Small intestine (tissue), 7 donors: Measurements from ENCODE around the gene DCLK3. TPM values are rescaled to one million over a fixed set of nuclear protein-coding genes. Genes with fewer than 3 reads are reported as not detected.

Source experiments
- DNase-seq, 2 donors: peaks; one replicate each; pipeline versions ENCODE4 v3.0.0 to v3.0.0-alpha.2; 2013
- FAIRE-seq: peaks from 2 replicates; lab custom pipeline; 2012; peaks lifted over from hg19 to GRCh38; lab: Jason Lieb, UNC
- H3K27ac ChIP-seq, 3 donors: one replicate each; pipeline ENCODE4 v1.5.1; 2013; ENCODE audit warnings: low read length in 2 of 3, mild to moderate bottlenecking in 2 of 3, control low read depth in 1 of 3, inconsistent platforms in 1 of 3, low read depth in 1 of 3, moderate library complexity in 1 of 3
- H3K27me3 ChIP-seq, 3 donors: one replicate each; pipeline ENCODE4 v1.6.1; 2013; ENCODE audit warnings: low read length in 3 of 3, inconsistent platforms in 1 of 3; ENCODE audit not compliant: control insufficient read depth in 3 of 3, insufficient read depth in 3 of 3
- H3K36me3 ChIP-seq, 3 donors: one replicate each; pipeline ENCODE4 v1.6.1; 2013; ENCODE audit warnings: low read length in 3 of 3, inconsistent platforms in 1 of 3, low read depth in 1 of 3, mild to moderate bottlenecking in 1 of 3, moderate library complexity in 1 of 3; ENCODE audit not compliant: control insufficient read depth in 3 of 3, insufficient read depth in 2 of 3
- H3K4me1 ChIP-seq, 3 donors: one replicate each; pipeline ENCODE4 v1.6.1; 2013; ENCODE audit warnings: low read length in 2 of 3, inconsistent platforms in 1 of 3, low read depth in 1 of 3, mild to moderate bottlenecking in 1 of 3, moderate library complexity in 1 of 3; ENCODE audit not compliant: control insufficient read depth in 3 of 3, insufficient read depth in 2 of 3
- H3K4me3 ChIP-seq, 3 donors: one replicate each; pipeline ENCODE4 v1.5.1; 2013; ENCODE audit warnings: low read length in 3 of 3, control low read depth in 1 of 3, inconsistent platforms in 1 of 3, low read depth in 1 of 3, mild to moderate bottlenecking in 1 of 3, moderate library complexity in 1 of 3
- H3K9me3 ChIP-seq, 2 donors: one replicate each; pipeline ENCODE4 v1.6.1; 2013; ENCODE audit warnings: low read depth in 1 of 2, low read length in 1 of 2; ENCODE audit not compliant: control insufficient read depth in 2 of 2, insufficient read depth in 1 of 2
- WGBS, 3 donors: extraction: QIAGEN DNeasy Blood & Tissue Kit; methylation state at CpG; one replicate each; pipeline ENCODE4 v1.1.7; 2013; 5-methylcytosine and 5-hydroxymethylcytosine counted together
- polyA plus RNA-seq, 4 donors: library from polyadenylated mRNA; stranded (reverse) in 3 of 4; unstranded in 1 of 4; fragments of 200-250 nt in 3 of 4; fragments of 120-200 nt in 1 of 4; gene quantifications; one replicate each; pipeline versions ENCODE4 v1.2.1 to v1.2.3, GENCODE V29; 2013
- donor health status: healthy with polysubstance abuse.
- donor health status: control.
- donor health status: control.
- donor health status: Bipolar disorder and iron deficiency.
- donor health status: healthy.

DCLK3 gene
- polyA plus RNA-seq, 4 donors, result 0.24 to 0.31 (median 0.27) TPM; not detected in 1

DNA sequence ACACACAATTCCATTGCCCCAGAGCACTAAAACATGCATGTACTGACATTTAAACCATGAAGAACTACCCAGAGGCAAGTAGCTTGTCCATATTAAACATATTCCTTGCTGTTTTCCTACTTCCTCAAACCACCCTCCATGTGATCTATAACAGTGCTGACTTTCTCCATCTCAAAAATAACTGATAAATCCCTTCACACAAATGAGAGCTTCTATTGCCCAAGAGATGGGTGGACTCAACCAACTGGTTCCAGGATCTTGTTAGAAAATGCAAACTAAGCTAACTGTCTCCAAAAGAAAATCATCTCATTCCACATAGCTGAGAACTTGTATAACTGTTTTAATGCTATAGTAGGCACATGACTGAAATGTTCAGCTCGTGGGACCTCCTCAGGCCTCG lies 29.6 kb downstream of the DCLK3 start:
- WGBS, 3 donors, result 79 to 91% (median 83%) methylated on average over 2 of the region's 2 CpGs
- Histone ChIP-seq H3K36me3 (no peaks in the 10 kb centered on the region), H3K27me3 (no peaks in the 10 kb centered on the region), H3K4me1 (peaks cover 0 to 13% (median 13%) of the 10 kb centered on the region in 3 donors), H3K9me3 (peaks cover 0 to 4% of the 10 kb centered on the region in 2 donors), H3K27ac (no peak overlapping the region), H3K4me3 (no peak overlapping the region)
- FAIRE-seq, result no peak
- DNase-seq, result peak in 1 of 2 donors; percentile 19

DNA sequence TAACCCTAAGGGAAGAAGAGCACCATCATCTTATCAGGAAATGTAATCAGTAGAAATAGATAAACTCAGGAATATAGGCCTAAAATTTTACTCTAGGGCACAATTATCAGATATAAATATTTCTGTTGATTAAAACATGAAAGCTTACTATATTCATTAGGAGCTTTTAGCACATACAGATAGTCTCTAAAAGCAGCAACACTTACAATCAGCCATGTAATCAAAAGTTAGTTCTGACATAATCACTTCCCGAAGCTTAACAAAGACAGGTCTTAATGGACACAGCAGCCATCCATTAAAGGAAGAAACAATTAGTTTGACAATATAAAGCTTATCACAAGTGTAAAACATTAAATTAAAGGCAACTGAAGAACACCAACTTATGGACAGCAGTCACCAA lies 30.6 kb downstream of the DCLK3 start:
- FAIRE-seq (no peak), DNase-seq (no peak)
- H3K4me3 ChIP-seq, result no peak overlapping the region
- peaks cover 0 to 4% of the 10 kb centered on the region in 2 donors for H3K9me3 ChIP-seq
- H3K36me3 ChIP-seq, result no peaks in the 10 kb centered on the region
- no peaks in the 10 kb centered on the region for H3K27me3 ChIP-seq
- H3K4me1 ChIP-seq, result peaks cover 0 to 13% (median 13%) of the 10 kb centered on the region in 3 donors
- H3K27ac ChIP-seq, result no peak overlapping the region
- WGBS, 3 donors, result 61 to 78% (median 69%) methylated on average over 1 of the region's 1 CpG

DNA sequence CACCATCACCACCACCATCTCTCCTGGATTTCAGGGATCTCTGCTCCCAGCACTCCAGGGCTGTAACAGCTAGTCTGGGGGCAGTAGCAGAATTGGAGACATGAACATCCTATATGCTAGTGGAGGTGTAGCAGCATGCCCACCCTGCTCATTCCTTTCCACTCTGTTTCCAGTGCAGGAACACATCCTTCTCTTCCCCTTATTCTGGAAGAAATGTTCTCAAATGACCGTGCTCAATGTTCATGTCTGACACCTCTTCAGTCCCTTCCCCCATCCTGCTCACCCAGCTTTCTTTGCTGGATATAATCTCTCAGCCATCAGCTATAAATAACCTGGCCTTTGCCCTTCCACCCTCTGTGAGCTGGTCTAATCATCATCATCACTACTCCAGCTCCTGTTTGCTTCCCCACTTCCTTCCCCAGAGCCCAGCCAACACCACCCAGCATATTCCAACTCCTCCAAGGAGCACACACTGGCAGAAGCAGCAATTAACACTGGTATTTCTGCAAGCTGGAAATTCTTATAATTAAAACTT lies 31.1 kb downstream of the DCLK3 start:
- peak overlapping the region in 1 of 3 donors; percentile 66 for H3K27ac ChIP-seq
- peaks cover 0 to 4% of the 10 kb centered on the region in 2 donors for H3K9me3 ChIP-seq
- no peak for FAIRE-seq
- WGBS, 3 donors, result 12 to 46% (median 20%) methylated on average over 1 of the region's 1 CpG
- H3K27me3 ChIP-seq, result no peaks in the 10 kb centered on the region
- H3K4me1 ChIP-seq, result peaks cover 0 to 13% (median 13%) of the 10 kb centered on the region in 3 donors
- DNase-seq, result peak; percentile 50 to 84
- H3K36me3 ChIP-seq, result no peaks in the 10 kb centered on the region
- no peak overlapping the region for H3K4me3 ChIP-seq

DNA sequence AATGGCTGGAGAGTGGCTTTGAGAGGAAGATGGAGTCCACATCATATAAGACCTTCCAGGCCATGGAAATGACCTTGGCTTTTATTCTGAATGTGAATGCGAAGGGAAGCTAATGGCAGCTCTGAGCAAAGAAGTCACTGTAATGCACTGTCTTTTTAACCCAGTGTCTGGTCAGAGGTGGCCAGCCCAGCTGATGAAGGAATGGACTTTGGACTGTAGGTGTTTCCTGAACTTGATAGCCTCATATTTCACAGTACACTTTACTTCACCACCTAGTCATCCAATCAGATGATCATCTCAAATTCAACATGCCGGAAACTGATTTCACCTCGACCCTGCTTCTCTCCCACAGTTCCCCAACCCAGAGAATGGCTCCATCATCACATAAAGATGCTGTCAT lies 33.4 kb downstream of the DCLK3 start:
- FAIRE-seq (no peak), DNase-seq (peak; percentile 63 to 81)
- Histone ChIP-seq H3K36me3 (no peaks in the 10 kb centered on the region), H3K4me1 (peaks cover 0 to 13% (median 13%) of the 10 kb centered on the region in 3 donors), H3K4me3 (no peak overlapping the region), H3K27me3 (no peaks in the 10 kb centered on the region), H3K27ac (peak overlapping the region in 1 of 3 donors; percentile 25), H3K9me3 (peaks cover 0 to 4% of the 10 kb centered on the region in 2 donors)
- WGBS, 3 donors, result 65 to 79% (median 72%) methylated on average over 3 of the region's 3 CpGs

DNA sequence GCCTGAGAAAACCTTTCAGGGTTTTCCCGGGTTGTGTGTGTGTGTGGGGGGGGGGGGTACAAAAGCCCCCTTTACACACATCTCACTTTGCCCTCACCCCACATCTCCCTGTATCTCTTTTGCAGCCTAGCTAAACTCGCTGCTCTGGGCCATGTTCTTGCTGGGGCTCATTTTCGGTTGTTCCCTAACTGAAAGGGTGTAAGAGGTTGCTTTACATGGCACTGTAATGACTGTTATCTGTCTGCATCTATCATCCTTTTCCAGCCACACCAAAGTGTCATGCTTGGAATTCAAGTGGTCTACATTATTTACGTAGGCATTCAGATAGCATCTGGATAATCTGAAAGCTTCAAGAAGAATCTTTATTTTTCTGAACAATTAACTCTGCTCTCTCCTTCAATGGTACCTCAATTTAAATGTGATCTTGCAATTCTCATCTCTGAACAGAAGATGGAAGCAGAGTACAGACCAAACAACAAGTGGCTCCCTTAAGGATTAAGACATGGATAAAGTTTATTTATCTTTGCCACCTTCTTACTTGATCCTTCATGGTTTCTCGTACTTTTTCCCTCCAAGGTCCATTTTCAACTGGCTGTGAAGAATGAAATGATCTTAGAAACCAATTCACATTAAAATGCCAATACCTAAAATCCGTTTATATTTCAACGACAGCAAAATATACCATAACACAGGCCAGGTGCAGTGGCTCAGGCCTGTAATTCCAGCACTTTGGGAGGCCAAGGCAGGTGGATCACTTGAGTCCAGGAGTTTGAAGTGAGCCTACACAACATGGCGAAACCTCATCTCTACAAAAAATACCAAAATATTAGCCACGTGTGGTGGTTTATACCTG lies 34.9 kb downstream of the DCLK3 start:
- H3K27me3 ChIP-seq, result no peaks in the 10 kb centered on the region
- peaks cover 0 to 13% (median 13%) of the 10 kb centered on the region in 3 donors for H3K4me1 ChIP-seq
- WGBS, 3 donors, result 41 to 49% (median 48%) methylated on average over 9 of the region's 9 CpGs
- no peaks in the 10 kb centered on the region for H3K36me3 ChIP-seq
- FAIRE-seq (peak; percentile 59), DNase-seq (peak; percentile 62 to 68)
- no peak overlapping the region for H3K4me3 ChIP-seq
- peaks cover 0 to 4% of the 10 kb centered on the region in 2 donors for H3K9me3 ChIP-seq
- H3K27ac ChIP-seq, result no peak overlapping the region

DNA sequence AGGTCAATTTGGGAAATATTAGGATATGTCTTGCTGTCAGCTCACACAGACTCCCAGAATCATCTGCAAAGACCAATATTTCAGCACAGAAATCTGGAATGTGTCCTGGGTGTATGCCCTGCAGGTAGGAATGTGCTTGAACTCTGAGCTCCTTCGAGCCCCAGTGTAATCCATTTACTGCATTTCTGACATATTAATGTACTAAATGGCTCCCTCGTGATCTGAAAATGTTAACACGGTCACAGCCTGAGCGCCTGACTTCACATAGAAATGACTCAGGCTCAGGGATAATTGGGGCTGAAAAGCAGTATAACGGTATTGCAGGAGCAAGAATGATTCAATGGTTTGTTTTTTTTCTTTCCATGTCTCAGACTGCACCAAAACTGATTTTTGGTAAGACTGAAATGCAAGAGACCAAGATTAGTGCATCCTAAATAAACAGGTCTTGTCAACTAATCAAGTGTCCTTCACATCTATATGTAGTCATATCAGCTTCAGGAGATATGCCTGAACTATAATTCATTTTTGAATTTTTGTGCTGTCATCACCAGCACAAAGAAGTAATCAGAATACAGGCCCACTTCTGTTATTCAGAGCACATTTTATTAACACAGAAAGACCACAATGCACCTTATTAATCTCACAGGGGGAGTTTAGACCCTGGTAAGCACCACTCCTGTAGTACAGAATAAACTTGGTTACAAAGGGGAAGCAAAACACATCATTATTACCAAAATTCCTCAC lies 49.8 kb downstream of the DCLK3 start:
- Histone ChIP-seq H3K27me3 (no peaks in the 10 kb centered on the region), H3K4me3 (no peak overlapping the region), H3K36me3 (no peaks in the 10 kb centered on the region), H3K4me1 (no peaks in the 10 kb centered on the region), H3K27ac (no peak overlapping the region), H3K9me3 (no peaks in the 10 kb centered on the region)
- FAIRE-seq (no peak), DNase-seq (peak in 1 of 2 donors; percentile 55)
- 65 to 76% (median 67%) methylated on average over 5 of the region's 5 CpGs for WGBS, 3 donors

DNA sequence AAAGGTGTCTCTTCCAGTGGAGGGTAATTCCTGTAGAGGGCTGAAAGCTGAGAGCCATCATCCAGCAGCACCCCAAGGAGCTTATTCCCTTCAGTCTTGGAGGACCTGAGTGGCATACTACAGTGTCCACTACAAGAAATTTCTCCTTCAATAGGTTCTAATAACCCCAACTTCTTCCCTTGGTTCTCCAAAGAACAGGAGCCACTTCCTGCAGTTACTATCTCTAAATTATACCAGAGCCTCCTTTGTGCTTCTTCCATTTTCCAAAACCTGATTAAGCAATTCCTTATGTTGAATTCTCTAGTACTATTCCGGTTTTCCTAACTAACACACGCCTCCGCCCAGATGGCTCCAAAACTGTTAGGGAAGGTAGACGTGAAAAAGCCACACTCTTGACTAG lies 50.4 kb downstream of the DCLK3 start:
- WGBS, 3 donors, result 92 to 93% (median 92%) methylated on average over 4 of the region's 4 CpGs
- Histone ChIP-seq H3K9me3 (no peaks in the 10 kb centered on the region), H3K27ac (no peak overlapping the region), H3K36me3 (no peaks in the 10 kb centered on the region), H3K4me3 (no peak overlapping the region), H3K4me1 (no peaks in the 10 kb centered on the region), H3K27me3 (no peaks in the 10 kb centered on the region)
- DNase-seq (no peak), FAIRE-seq (no peak)

DNA sequence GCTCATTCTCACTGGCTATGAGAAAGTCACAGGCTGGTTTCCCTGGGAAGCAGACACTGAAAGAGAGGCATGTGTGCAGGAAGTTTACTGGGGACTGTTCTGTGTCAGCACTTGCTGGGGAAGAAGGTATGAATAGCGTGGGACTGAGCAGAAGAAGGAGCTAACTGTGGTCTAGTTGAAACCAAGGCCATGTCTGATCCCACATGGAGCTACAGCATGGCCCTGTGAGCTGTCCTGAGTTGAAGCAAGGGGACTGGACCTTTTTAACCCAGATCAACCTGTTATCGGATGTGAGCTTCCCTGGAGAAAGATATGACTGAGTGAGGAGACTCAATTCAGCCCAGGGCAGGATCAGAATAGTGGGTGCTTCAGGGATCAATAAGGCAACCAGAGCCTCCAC lies 53.7 kb downstream of the DCLK3 start:
- no peak for FAIRE-seq
- H3K36me3 ChIP-seq, result no peaks in the 10 kb centered on the region
- no peak overlapping the region for H3K4me3 ChIP-seq
- no peaks in the 10 kb centered on the region for H3K9me3 ChIP-seq
- WGBS, 3 donors, result 55 to 86% (median 62%) methylated on average over 2 of the region's 2 CpGs
- no peaks in the 10 kb centered on the region for H3K27me3 ChIP-seq
- no peak for DNase-seq
- no peak overlapping the region for H3K27ac ChIP-seq
- H3K4me1 ChIP-seq, result no peaks in the 10 kb centered on the region
